H1 (cell line): ENCODE data around the gene GSDMA. TPM values are rescaled to one million over a fixed set of nuclear protein-coding genes. Genes with fewer than 3 reads are reported as not detected.

ENCODE experiments used
- ASH2L ChIP-seq: fragments of 200-600, 300-600 bp; sonication (generic); IDR thresholded peaks from one replicate; pipeline ENCODE4 v1.7.1; 2017; ENCODE audit warnings: low read length
- BACH1 ChIP-seq: IDR thresholded peaks from 2 replicates; pipeline ENCODE4 v1.6.1; 2012; ENCODE audit warnings: low read length, improper control_type of control experiment
- BCL11A ChIP-seq, 2 experiments: IDR thresholded peaks; one replicate each; pipeline ENCODE4 v1.6.1; 2011; ENCODE audit warnings: low read depth in 2 of 2, low read length in 2 of 2, mild to moderate bottlenecking in 2 of 2
- BRCA1 ChIP-seq: IDR thresholded peaks from 2 replicates; pipeline ENCODE4 v1.6.1; 2012; ENCODE audit warnings: low read depth, low read length, improper control_type of control experiment
- CHD2 ChIP-seq: IDR thresholded peaks from 2 replicates; pipeline ENCODE4 v1.6.1; 2012; ENCODE audit warnings: low read length, improper control_type of control experiment
- GABPA ChIP-seq: IDR thresholded peaks from 2 replicates; pipeline ENCODE4 v1.6.1; 2011; ENCODE audit warnings: mild to moderate bottlenecking, low read length, moderate library complexity, borderline replicate concordance; ENCODE audit not compliant: insufficient read depth
- GTF2F1 ChIP-seq: IDR thresholded peaks from 2 replicates; pipeline ENCODE4 v1.6.1; 2012; ENCODE audit warnings: low read depth, low read length, improper control_type of control experiment, borderline replicate concordance
- HDAC2 ChIP-seq, 2 experiments: fragments of 300-600 bp in 1 of 2; sonication (generic) in 1 of 2; IDR thresholded peaks; 2 replicates each; pipeline ENCODE4 v1.6.1; 2011 to 2012; ENCODE audit warnings: low read depth in 2 of 2, low read length in 2 of 2, mild to moderate bottlenecking in 2 of 2, moderate library complexity in 2 of 2, borderline replicate concordance in 1 of 2, inconsistent platforms in 1 of 2
- JUND ChIP-seq: IDR thresholded peaks from 2 replicates; pipeline ENCODE4 v1.6.1; 2011; ENCODE audit warnings: mild to moderate bottlenecking, improper control_type of control experiment, low read length
- KDM4A ChIP-seq: IDR thresholded peaks from one replicate; pipeline ENCODE4 v1.7.1; 2012; ENCODE audit warnings: low read depth, mild to moderate bottlenecking, moderate library complexity, low read length, inconsistent platforms; ENCODE audit not compliant: severe bottlenecking
- RBBP5 ChIP-seq: IDR thresholded peaks from 2 replicates; pipeline ENCODE4 v1.7.1; 2012; ENCODE audit warnings: low read depth, mild to moderate bottlenecking, inconsistent platforms, low read length, moderate library complexity, borderline replicate concordance
- RNF2 ChIP-seq: fragments of 200-900, 300-1000 bp; sonication (generic); IDR thresholded peaks from 2 replicates; pipeline ENCODE4 v1.7.1; 2016; ENCODE audit warnings: borderline replicate concordance, low read depth, mild to moderate bottlenecking, antibody characterized with exemption, low read length; ENCODE audit not compliant: poor library complexity, severe bottlenecking; ENCODE audit errors: missing control alignments
- RXRA ChIP-seq: IDR thresholded peaks from 2 replicates; pipeline ENCODE4 v1.6.1; 2011; ENCODE audit warnings: low read depth, mild to moderate bottlenecking, low read length, moderate library complexity; ENCODE audit not compliant: insufficient read depth
- SIX5 ChIP-seq: IDR thresholded peaks from 2 replicates; pipeline ENCODE4 v1.6.1; 2011; ENCODE audit warnings: mild to moderate bottlenecking, low read depth, low read length
- SP2 ChIP-seq: IDR thresholded peaks from 2 replicates; pipeline ENCODE4 v1.6.1; 2012; ENCODE audit warnings: mild to moderate bottlenecking, low read length, inconsistent platforms
- SP4 ChIP-seq: IDR thresholded peaks from 2 replicates; pipeline ENCODE4 v1.6.1; 2012; ENCODE audit warnings: low read length, inconsistent platforms
- TBP ChIP-seq: IDR thresholded peaks from 2 replicates; pipeline ENCODE4 v1.6.1; 2011; ENCODE audit warnings: low read depth, low read length, improper control_type of control experiment
- YY1 ChIP-seq: IDR thresholded peaks from 2 replicates; pipeline ENCODE4 v1.6.1; 2011; ENCODE audit warnings: low read depth, mild to moderate bottlenecking, low read length
- ZNF274 ChIP-seq: IDR thresholded peaks from 2 replicates; pipeline ENCODE4 v1.7.0; 2012; ENCODE audit warnings: low read length, borderline replicate concordance; ENCODE audit errors: extremely low read depth
- polyA plus RNA-seq, 7 experiments: library from polyadenylated mRNA; depleted of rRNA in 3 of 7; stranded (reverse) in 5 of 7; unstranded in 2 of 7; fragments of >200 nt in 5 of 7; fragments of 200-250 nt in 2 of 7; gene quantifications; 1 replicate in 5 of 7; 2 replicates in 1 of 7; 4 replicates in 1 of 7; pipeline versions ENCODE4 v1.2.1 to v1.2.3, GENCODE V29; 2011 to 2013; ENCODE audit warnings: missing spikeins in 2 of 7, mixed read lengths in 2 of 7
- total RNA-seq: library from RNA; stranded (reverse); fragmentation: NEBNext Ultra II Directional; extraction: Animal tissue kit (Norgen Biotek cat#: 25700); gene quantifications from 2 replicates; pipeline ENCODE4 v1.2.1, GENCODE V29; 2021
- TF ChIP-seq, protein P1 (sequence below): IDR thresholded peaks from 2 replicates; pipeline ENCODE4 v1.6.1; 2012; ENCODE audit warnings: low read length, inconsistent platforms
- TF ChIP-seq, protein P2 (sequence below): IDR thresholded peaks from 2 replicates; pipeline ENCODE4 v1.6.1; 2011; ENCODE audit warnings: low read length, improper control_type of control experiment

Gene GSDMA
- total and polyA plus RNA-seq, 2 of the 8 experiments (the other 6 are each of a cell fraction or from before 2014, with no cell fraction given), result 0.03 TPM; not detected in 1

DNA sequence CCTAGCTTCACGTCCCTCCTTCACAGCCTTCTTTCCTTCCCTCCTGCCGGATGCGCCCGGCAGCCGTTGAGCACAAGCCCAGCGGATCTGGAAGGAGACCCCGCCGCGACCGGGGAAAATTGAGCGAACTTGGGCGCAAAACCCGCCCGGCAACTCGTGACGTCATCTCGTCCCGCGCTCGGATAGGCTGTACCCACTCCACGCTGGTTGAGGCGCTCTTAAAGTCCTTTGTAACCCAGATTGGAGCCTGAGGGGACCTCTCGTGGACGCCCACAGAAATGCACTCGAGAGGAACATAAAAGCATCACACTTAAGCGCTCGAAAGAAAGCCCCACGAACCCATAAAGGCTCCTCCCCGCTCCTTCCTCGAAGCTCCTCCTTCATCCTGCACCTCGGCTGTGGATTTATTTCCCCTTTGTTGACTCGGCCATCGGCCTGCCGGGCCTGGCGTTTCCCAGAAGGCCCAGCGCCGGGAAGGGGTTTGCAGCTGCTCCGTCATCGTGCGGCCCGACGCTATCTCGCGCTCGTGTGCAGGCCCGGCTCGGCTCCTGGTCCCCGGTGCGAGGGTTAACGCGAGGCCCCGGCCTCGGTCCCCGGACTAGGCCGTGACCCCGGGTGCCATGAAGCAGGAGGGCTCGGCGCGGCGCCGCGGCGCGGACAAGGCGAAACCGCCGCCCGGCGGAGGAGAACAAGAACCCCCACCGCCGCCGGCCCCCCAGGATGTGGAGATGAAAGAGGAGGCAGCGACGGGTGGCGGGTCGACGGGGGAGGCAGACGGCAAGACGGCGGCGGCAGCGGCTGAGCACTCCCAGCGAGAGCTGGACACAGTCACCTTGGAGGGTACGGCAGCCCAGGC lies 17.8 kb downstream of the GSDMA start, which contains the start of gene PSMD3 (continued):
- TF ChIP-seq, protein P1, sequence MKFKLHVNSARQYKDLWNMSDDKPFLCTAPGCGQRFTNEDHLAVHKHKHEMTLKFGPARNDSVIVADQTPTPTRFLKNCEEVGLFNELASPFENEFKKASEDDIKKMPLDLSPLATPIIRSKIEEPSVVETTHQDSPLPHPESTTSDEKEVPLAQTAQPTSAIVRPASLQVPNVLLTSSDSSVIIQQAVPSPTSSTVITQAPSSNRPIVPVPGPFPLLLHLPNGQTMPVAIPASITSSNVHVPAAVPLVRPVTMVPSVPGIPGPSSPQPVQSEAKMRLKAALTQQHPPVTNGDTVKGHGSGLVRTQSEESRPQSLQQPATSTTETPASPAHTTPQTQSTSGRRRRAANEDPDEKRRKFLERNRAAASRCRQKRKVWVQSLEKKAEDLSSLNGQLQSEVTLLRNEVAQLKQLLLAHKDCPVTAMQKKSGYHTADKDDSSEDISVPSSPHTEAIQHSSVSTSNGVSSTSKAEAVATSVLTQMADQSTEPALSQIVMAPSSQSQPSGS, result peak; percentile 43; the same call in 1 of the 2 replicates
- TF ChIP-seq JUND (peak; percentile 91), BACH1 (peak; percentile 92), CHD2 (peak; percentile 64), SP2 (no peak), RNF2 (no peak), RXRA (no peak), GTF2F1 (no peak), KDM4A (peak; percentile 57), TBP (peak; percentile 85), BCL11A (IDR thresholded peaks at IDR 0.05; ENCODE audit: low read depth in 2 of 2, low read length in 2 of 2) (no peak), HDAC2 (IDR thresholded peaks at IDR 0.05; ENCODE audit: borderline replicate concordance in 1 of 2, low read depth in 2 of 2, low read length in 2 of 2) (peak in 1 of 2 experiments; percentile 95; a peak in 2 of 4 replicates), ZNF274 (no peak), YY1 (peak; percentile 86), RBBP5 (peak; percentile 98), ASH2L (peak; percentile 94), SIX5 (peak; percentile 31; the same call in 1 of the 2 replicates), SP4 (no peak), GABPA (no peak), BRCA1 (no peak)
- TF ChIP-seq, protein P2, sequence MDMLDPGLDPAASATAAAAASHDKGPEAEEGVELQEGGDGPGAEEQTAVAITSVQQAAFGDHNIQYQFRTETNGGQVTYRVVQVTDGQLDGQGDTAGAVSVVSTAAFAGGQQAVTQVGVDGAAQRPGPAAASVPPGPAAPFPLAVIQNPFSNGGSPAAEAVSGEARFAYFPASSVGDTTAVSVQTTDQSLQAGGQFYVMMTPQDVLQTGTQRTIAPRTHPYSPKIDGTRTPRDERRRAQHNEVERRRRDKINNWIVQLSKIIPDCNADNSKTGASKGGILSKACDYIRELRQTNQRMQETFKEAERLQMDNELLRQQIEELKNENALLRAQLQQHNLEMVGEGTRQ, result no peak
